GM23338 (cell line): ENCODE data around the gene MCUR1. TPM values are rescaled to one million over a fixed set of nuclear protein-coding genes. Genes with fewer than 3 reads are reported as not detected.
"Not testable (repeated sequence)": the region's sequence is repeated elsewhere in the genome, so short reads cannot be mapped to it uniquely, and the experiment has no call there.

Source experiments
- ATAC-seq: fragments of 200-7000 bp; cut with Tn5 transposase; 3 replicates; pipeline ENCODE4 v1.9.1; 2020
- DNase-seq: peaks from one replicate; pipeline ENCODE4 v3.0.0-alpha.2; 2015; ENCODE audit warnings: low spot score
- H2AFZ ChIP-seq: fragments of 200-600 bp; sonication (generic); 2 replicates; pipeline ENCODE4 v1.8.0; 2016; ENCODE audit warnings: antibody characterized with exemption, mild to moderate bottlenecking, moderate library complexity
- H3F3A ChIP-seq: fragments of 200-600 bp; sonication (generic); replicated peaks from 2 replicates; pipeline ENCODE4 v1.8.0; 2017; ENCODE audit warnings: antibody characterized with exemption, mixed run types, low read depth
- H3K27ac ChIP-seq: fragments of 200-600 bp; sonication (generic); 2 replicates; pipeline ENCODE4 v1.6.1; 2016; ENCODE audit warnings: low read depth
- H3K27me3 ChIP-seq: fragments of 200-600 bp; sonication (generic); 2 replicates; pipeline ENCODE4 v1.8.0; 2016; ENCODE audit warnings: mild to moderate bottlenecking, mixed run types, moderate library complexity; ENCODE audit not compliant: insufficient read depth
- H3K36me3 ChIP-seq: fragments of 200-600 bp; sonication (generic); 2 replicates; pipeline ENCODE4 v1.8.0; 2016; ENCODE audit warnings: mild to moderate bottlenecking; ENCODE audit not compliant: insufficient read depth
- H3K4me1 ChIP-seq: fragments of 200-600 bp; sonication (generic); 2 replicates; pipeline ENCODE4 v1.8.0; 2016; ENCODE audit warnings: mild to moderate bottlenecking, moderate library complexity; ENCODE audit not compliant: insufficient read depth
- H3K4me2 ChIP-seq: fragments of 200-600 bp; sonication (generic); 2 replicates; pipeline ENCODE4 v1.7.1; 2017; ENCODE audit warnings: mixed run types
- H3K4me3 ChIP-seq: fragments of 200-600 bp; sonication (generic); 2 replicates; pipeline ENCODE4 v1.6.1; 2016; ENCODE audit warnings: mixed run types
- H3K79me2 ChIP-seq: fragments of 200-600 bp; sonication (generic); replicated peaks from 2 replicates; pipeline ENCODE4 v1.8.0; 2017; ENCODE audit warnings: mild to moderate bottlenecking; ENCODE audit not compliant: insufficient read depth
- H3K9me2 ChIP-seq: fragments of 200-600 bp; sonication (generic); 2 replicates; pipeline ENCODE4 v1.8.0; 2017; ENCODE audit not compliant: insufficient read depth
- H4K20me1 ChIP-seq: fragments of 200-600 bp; sonication (generic); replicated peaks from 2 replicates; pipeline ENCODE4 v1.8.0; 2017; ENCODE audit warnings: mild to moderate bottlenecking; ENCODE audit not compliant: insufficient read depth
- H3K27ac Mint-ChIP-seq: 2 replicates; pipeline ENCODE4 v1.8.0; 2020; ENCODE audit warnings: inconsistent platforms, mild to moderate bottlenecking, moderate library complexity, mixed read lengths
- H3K27me3 Mint-ChIP-seq: 3 replicates; pipeline ENCODE4 v1.8.0; 2022; ENCODE audit warnings: low read depth, mild to moderate bottlenecking, moderate library complexity, mixed read lengths, inconsistent platforms; ENCODE audit not compliant: insufficient read depth, poor library complexity
- H3K36me3 Mint-ChIP-seq: 3 replicates; pipeline ENCODE4 v1.8.0; 2021; ENCODE audit warnings: low read depth, mild to moderate bottlenecking, inconsistent platforms, moderate library complexity, mixed read lengths
- H3K4me1 Mint-ChIP-seq: 3 replicates; pipeline ENCODE4 v1.8.0; 2020; ENCODE audit warnings: mild to moderate bottlenecking, inconsistent platforms, mixed read lengths
- H3K4me3 Mint-ChIP-seq: 3 replicates; pipeline ENCODE4 v1.8.0; 2021; ENCODE audit warnings: moderate library complexity, mild to moderate bottlenecking, inconsistent platforms, mixed read lengths
- H3K9me3 Mint-ChIP-seq: 3 replicates; pipeline ENCODE4 v1.8.0; 2020; ENCODE audit warnings: moderate library complexity, mild to moderate bottlenecking, inconsistent platforms, mixed read lengths
- CREB1 ChIP-seq: fragments of 250-450 bp; sonication (Bioruptor Pico); IDR thresholded peaks from 2 replicates; pipeline ENCODE4 v1.5.0; 2020; ENCODE audit warnings: low read depth, mild to moderate bottlenecking, moderate library complexity
- EZH2 ChIP-seq: fragments of 200-600 bp; sonication (generic); IDR thresholded peaks from one replicate; pipeline ENCODE4 v1.8.0; 2017; ENCODE audit warnings: antibody characterized with exemption, mild to moderate bottlenecking, low read depth; ENCODE audit not compliant: unreplicated experiment
- JUNB ChIP-seq: IDR thresholded peaks from one replicate; pipeline ENCODE4 v1.6.1; 2016; ENCODE audit warnings: antibody characterized with exemption; ENCODE audit not compliant: unreplicated experiment
- STAT1 ChIP-seq: IDR thresholded peaks from one replicate; pipeline ENCODE4 v1.6.1; 2016; ENCODE audit warnings: antibody characterized with exemption; ENCODE audit not compliant: unreplicated experiment
- polyA plus RNA-seq: library from polyadenylated mRNA; unstranded; fragments of >200 nt; fragmentation: Nextera tagmentation; extraction: Ambion mirVana; gene quantifications from 2 replicates; pipeline ENCODE4 v1.2.1, GENCODE V29; 2016
- total RNA-seq: library from RNA; depleted of rRNA; stranded (reverse); fragments of >200 nt; shearing (Covaris generic); gene quantifications from 2 replicates; pipeline ENCODE4 v1.2.3, GENCODE V29; 2014
- TF ChIP-seq, protein P1 (sequence below): IDR thresholded peaks from one replicate; pipeline ENCODE4 v1.6.1; 2018; ENCODE audit warnings: antibody characterized with exemption; ENCODE audit not compliant: unreplicated experiment
- TF ChIP-seq, protein P2 (sequence below), 2 experiments: fragments of 200-600 bp in 1 of 2; sonication (generic) in 1 of 2; conservative IDR thresholded peaks; 2 replicates each; pipeline versions ENCODE4 v1.5.1 to v1.6.1; 2016 to 2017; ENCODE audit warnings: antibody characterized with exemption in 2 of 2, low read depth in 2 of 2, mild to moderate bottlenecking in 2 of 2, moderate library complexity in 1 of 2
- TF ChIP-seq, protein P3 (sequence below): IDR thresholded peaks from 2 replicates; pipeline ENCODE4 v1.6.1; 2016; ENCODE audit warnings: antibody characterized with exemption

Gene MCUR1
- total and polyA plus RNA-seq, 2 experiments from 2014 or later, result 21.0 to 65.3 TPM

DNA sequence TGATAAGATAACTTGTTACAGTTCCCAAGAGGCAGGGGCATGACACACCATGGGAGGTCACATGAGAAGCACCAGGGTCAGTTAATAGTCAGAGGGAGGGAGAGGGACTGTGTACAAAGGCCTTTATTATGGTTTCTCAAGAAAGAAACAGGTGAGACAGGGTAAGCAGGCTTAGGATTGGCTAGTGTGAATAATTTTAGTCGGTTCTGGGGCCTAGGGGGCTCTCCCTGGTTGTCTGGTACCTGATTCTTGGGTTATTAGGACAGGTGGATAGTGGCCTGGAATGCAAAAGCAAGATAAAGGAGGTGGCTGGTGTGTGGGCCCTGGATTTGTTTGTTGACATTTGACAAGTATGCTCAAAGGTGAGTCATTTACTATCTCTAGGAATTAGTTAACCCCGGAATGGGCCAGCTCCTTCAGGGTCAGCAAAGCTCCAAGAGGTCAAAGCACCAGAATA lies 49.4 kb upstream of the MCUR1 start (continued):
- no peak for TF ChIP-seq JUNB
- TF ChIP-seq, protein P1, sequence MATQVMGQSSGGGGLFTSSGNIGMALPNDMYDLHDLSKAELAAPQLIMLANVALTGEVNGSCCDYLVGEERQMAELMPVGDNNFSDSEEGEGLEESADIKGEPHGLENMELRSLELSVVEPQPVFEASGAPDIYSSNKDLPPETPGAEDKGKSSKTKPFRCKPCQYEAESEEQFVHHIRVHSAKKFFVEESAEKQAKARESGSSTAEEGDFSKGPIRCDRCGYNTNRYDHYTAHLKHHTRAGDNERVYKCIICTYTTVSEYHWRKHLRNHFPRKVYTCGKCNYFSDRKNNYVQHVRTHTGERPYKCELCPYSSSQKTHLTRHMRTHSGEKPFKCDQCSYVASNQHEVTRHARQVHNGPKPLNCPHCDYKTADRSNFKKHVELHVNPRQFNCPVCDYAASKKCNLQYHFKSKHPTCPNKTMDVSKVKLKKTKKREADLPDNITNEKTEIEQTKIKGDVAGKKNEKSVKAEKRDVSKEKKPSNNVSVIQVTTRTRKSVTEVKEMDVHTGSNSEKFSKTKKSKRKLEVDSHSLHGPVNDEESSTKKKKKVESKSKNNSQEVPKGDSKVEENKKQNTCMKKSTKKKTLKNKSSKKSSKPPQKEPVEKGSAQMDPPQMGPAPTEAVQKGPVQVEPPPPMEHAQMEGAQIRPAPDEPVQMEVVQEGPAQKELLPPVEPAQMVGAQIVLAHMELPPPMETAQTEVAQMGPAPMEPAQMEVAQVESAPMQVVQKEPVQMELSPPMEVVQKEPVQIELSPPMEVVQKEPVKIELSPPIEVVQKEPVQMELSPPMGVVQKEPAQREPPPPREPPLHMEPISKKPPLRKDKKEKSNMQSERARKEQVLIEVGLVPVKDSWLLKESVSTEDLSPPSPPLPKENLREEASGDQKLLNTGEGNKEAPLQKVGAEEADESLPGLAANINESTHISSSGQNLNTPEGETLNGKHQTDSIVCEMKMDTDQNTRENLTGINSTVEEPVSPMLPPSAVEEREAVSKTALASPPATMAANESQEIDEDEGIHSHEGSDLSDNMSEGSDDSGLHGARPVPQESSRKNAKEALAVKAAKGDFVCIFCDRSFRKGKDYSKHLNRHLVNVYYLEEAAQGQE, result no peak
- no peak for TF ChIP-seq EZH2
- no peak for TF ChIP-seq STAT1
- TF ChIP-seq, protein P2, sequence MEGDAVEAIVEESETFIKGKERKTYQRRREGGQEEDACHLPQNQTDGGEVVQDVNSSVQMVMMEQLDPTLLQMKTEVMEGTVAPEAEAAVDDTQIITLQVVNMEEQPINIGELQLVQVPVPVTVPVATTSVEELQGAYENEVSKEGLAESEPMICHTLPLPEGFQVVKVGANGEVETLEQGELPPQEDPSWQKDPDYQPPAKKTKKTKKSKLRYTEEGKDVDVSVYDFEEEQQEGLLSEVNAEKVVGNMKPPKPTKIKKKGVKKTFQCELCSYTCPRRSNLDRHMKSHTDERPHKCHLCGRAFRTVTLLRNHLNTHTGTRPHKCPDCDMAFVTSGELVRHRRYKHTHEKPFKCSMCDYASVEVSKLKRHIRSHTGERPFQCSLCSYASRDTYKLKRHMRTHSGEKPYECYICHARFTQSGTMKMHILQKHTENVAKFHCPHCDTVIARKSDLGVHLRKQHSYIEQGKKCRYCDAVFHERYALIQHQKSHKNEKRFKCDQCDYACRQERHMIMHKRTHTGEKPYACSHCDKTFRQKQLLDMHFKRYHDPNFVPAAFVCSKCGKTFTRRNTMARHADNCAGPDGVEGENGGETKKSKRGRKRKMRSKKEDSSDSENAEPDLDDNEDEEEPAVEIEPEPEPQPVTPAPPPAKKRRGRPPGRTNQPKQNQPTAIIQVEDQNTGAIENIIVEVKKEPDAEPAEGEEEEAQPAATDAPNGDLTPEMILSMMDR (conservative IDR thresholded peaks at IDR 0.05; ENCODE audit: low read depth in 2 of 2), result no peak

DNA sequence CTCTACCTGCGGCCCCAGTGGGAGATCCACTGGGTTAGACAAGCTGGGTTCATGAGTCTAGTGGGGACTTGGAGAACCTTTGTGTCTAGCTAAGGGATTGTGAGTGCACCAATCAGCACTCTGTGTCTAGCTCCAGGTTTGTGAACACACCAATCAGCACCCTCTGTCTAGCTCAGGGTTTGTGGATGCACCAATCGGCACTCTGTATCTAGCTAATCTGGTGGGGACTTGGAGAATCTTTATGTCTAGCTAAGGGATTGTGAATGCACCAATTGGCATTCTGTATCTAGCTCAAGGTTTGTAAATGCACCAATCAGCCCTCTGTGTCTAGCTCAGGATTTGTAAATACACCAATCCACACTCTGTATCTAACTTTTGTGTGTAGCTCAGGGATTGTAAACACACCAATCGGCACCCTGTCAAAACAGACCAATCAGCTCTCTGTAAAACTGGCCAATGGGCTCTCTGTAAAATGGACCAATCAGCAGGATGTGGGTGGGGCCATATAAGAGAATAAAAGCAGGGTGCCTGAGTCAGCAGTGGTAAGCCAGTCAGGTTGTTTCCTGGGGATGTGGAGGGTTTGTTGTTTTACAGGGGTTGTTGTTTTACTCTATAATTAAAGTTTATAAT lies 46.3 kb upstream of the MCUR1 start:
- H3K27me3 Mint-ChIP-seq, H3K36me3 ChIP-seq, H3K9me2 ChIP-seq, H3F3A ChIP-seq, H3K4me1 ChIP-seq, H3K79me2 ChIP-seq, H3K4me1 Mint-ChIP-seq, H3K27ac ChIP-seq, H3K27ac Mint-ChIP-seq, H4K20me1 ChIP-seq: not testable (repeated sequence)
- peaks cover 18% of the 10 kb centered on the region; the same call in 2 of the 3 replicates for H3K36me3 Mint-ChIP-seq
- DNase-seq (peak; percentile 37), ATAC-seq (peak; percentile 7; the same call in 1 of the 3 replicates)
- H3K4me2 ChIP-seq, result peak overlapping the region; percentile 75
- peak overlapping the region; percentile 96; the same call in 1 of the 2 replicates for H2AFZ ChIP-seq
- peak overlapping the region; percentile 72 for H3K4me3 Mint-ChIP-seq
- H3K4me3 ChIP-seq, result peak overlapping the region; percentile 62
- H3K9me3 Mint-ChIP-seq, result peaks cover 22% of the 10 kb centered on the region
- peaks cover 12% of the 10 kb centered on the region for H3K27me3 ChIP-seq

DNA sequence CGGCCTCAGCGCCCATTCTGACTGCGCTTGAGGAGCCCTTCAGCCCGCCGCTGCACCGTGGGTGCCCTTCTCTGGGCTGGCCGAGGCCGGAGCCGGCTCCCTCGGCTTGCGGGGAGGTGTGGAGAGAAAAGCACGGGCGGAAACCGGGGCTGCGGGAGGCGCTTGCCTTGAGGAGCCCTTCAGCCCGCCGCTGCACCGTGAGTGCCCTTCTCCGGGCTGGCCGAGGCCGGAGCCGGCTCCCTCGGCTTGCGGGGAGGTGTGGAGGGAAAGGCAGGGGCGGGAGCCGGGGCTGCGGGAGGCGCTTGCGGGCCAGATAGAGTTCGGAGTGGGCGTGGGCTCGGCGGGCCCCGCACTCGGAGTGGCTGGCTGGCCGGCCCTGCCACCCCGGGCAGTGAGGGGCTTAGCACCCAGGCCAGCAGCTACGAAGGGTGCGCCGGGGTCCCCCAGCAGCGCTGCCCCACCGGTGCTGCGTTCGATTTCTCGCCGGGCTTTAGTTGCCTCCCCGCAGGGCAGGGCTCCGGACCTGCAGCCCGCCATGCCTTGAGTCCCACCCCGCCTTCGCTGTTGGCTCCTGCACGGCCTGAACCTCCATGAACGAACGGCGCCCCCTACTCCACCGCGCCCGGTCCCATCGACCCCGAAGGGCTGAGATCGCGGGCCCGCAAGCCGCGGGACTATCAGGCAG lies 45.7 kb upstream of the MCUR1 start:
- Histone ChIP-seq H3K4me2 (peak overlapping the region; percentile 75), H3K79me2 (no peaks in the 10 kb centered on the region), H3K27me3 (peaks cover 12% of the 10 kb centered on the region), H3K27ac (no peak overlapping the region), H3K36me3 (no peaks in the 10 kb centered on the region), H3F3A (no peaks in the 10 kb centered on the region), H2AFZ (peak overlapping the region; percentile 96), H3K4me1 (no peaks in the 10 kb centered on the region), H3K4me3 (peak overlapping the region; percentile 62), H3K9me2 (peaks cover 4% of the 10 kb centered on the region), H4K20me1 (no peaks in the 10 kb centered on the region)
- DNase-seq (peak; percentile 69), ATAC-seq (peak; percentile 92)
- peaks cover 26% of the 10 kb centered on the region for H3K9me3 Mint-ChIP-seq
- peaks cover 7% of the 10 kb centered on the region for H3K27me3 Mint-ChIP-seq
- 0 out of 2 replicates have a peak, but pooled peaks have one; percentile 27 for TF ChIP-seq CREB1 (CRISPR knock-in tag)
- TF ChIP-seq, protein P2 (conservative IDR thresholded peaks at IDR 0.05; ENCODE audit: low read depth in 2 of 2), result peak; percentile 9 to 39; a peak in 2 of 4 replicates
- TF ChIP-seq, protein P3, sequence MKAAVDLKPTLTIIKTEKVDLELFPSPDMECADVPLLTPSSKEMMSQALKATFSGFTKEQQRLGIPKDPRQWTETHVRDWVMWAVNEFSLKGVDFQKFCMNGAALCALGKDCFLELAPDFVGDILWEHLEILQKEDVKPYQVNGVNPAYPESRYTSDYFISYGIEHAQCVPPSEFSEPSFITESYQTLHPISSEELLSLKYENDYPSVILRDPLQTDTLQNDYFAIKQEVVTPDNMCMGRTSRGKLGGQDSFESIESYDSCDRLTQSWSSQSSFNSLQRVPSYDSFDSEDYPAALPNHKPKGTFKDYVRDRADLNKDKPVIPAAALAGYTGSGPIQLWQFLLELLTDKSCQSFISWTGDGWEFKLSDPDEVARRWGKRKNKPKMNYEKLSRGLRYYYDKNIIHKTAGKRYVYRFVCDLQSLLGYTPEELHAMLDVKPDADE, result no peak
- H3K27ac Mint-ChIP-seq, result no peak overlapping the region
- H3K4me1 Mint-ChIP-seq, result no peaks in the 10 kb centered on the region; the same call in 2 of the 3 replicates
- peaks cover 18% of the 10 kb centered on the region; the same call in 2 of the 3 replicates for H3K36me3 Mint-ChIP-seq
- peak overlapping the region; percentile 72 for H3K4me3 Mint-ChIP-seq
